ENCODE results near the gene HSPA5.
"Not testable (repeated sequence)": the region's sequence is repeated elsewhere in the genome, so short reads cannot be mapped to it uniquely, and the experiment has no call there.

HSPA5 gene

DNA sequence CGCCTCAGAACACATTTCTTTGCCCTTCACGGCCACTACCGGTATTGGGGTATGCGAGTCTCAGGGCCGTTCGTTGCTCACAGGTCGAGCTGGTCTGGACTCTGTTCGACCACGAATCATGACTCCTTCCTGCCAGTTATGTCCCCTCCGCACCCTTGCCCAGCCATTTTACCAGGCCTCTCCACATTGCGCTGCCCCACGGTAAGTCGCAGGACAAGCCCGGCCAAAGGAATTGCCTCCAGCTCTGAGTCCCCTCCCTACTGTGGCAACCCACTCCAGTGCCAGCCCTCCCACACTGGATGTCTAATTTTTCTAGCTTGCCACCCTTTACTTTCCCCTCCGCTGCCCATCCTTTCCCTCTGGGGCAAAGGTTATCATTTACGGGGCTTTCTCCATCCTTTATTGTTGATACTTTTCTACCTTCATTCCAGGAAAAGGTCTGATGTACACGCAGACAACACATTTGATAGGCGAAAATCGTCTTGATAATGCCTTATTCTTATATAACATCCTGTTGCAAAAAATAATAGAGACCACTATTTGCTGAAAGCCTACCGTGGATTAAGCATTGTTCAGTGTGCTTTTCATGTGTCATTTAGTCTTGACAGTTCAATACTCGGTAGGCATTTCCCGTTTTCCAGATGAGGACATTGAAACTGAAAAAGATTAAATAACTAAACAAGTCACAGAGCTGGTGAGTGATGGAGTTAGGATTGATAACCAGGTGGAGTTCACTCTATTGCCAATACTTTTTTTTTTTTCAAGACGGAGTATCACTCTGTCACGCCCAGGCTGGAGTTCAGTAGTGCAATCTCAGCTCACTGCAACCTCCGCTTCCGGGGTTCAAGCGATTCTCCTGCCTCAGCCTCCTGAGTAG lies 958 bp upstream of the HSPA5 start:
- no peak for FAIRE-seq

DNA sequence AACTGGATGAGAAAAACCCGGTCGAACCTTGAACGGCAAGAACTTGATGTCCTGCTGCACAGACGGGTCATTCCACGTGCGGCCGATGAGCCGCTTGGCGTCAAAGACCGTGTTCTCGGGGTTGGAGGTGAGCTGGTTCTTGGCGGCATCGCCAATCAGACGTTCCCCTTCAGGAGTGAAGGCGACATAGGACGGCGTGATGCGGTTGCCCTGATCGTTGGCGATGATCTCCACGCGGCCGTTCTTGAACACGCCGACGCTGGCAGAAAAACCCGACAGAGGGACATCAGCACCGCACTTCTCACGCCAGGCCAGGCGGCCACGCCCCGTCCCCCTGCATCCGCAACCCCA lies 519 bp downstream of the HSPA5 start:
- no peak for FAIRE-seq

DNA sequence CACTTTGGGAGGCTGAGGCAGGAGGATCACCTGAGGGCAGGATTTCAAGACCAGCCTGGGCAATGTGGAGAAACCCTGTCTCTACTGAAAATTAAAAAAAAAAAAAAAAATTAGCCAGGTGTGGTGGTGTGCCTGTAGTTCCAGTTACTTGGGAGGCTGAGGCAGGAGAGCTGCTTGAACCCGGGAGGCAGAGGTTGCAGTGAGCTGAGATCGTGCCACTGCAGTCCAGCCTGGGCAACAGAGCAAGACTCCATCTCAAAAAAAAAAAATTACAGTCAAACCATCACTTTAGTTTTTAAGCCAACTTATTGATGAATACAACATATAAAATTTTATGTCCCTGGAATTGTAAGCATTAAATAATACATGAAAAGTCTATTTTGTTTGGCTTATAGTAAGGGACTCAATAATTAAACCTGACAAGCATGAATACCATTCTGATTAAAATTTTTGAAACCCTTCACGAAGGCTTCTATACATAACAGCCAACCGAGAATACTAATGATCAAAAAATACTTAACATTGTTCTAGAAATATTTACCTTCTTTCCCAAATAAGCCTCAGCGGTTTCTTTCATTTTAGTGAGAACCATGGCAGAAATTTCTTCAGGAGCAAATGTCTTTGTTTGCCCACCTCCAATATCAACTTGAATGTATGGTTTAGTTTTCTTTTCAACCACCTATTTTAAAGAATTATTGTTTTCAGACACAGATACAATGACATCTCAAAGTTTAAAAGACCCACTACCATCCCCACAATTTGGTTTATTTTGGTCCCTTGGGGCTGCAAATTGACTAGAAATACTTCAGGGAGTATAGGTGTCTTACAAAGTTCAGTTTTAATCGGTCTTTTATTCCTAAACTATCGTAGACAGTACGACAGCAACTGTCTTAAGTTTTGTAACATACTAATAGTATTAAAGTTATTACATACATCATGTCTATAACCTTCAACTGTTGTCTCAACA lies 1.2 kb downstream of the HSPA5 start:
- no peak for FAIRE-seq

DNA sequence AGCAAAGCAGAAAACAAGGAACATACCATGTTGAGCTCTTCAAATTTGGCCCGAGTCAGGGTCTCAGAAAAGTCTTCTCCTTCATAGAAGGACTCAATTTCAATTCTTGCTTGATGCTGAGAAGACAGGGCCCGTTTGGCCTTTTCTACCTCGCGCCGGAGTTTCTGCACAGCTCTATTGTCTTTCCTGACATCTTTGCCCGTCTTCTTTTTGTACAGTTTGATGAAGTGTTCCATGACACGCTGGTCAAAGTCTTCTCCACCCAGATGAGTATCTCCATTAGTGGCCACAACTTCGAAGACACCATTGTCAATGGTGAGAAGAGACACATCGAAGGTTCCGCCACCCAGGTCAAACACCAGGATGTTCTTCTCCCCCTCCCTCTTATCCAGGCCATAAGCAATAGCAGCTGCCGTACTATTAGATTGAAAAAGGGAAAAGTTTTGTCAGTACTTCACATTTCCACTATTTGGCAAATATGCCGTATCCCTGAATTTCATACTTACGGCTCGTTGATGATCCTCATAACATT lies 2.2 kb downstream of the HSPA5 start:
- FAIRE-seq, result no peak

DNA sequence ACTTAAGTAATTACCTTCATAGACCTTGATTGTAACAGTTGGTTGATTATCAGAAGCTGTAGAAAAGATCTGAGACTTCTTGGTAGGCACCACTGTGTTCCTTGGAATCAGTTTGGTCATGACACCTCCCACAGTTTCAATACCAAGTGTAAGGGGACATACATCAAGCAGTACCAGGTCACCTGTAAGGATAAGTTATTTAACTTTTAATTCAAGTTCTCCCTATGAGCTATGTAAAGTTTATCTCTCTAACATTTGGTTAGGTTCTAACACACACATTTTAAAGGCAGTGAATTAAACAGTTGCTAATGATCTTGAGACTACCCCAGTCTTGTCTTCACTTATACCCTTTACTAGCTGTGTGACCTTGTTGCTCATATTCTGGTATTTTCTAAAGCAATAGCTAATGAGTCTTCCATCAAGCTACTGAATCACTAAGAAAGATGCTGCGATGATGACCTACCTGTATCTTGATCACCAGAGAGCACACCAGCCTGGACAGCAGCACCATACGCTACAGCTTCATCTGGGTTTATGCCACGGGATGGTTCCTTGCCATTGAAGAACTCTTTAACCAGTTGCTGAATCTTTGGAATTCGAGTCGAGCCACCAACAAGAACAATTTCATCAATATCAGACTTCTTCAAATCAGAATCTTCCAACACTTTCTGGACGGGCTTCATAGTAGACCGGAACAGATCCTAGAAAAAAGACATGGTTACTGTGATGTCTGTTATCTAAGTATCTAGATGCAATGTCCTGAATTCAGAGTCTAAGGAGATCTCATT lies 2.8 kb downstream of the HSPA5 start:
- no peak for FAIRE-seq

DNA sequence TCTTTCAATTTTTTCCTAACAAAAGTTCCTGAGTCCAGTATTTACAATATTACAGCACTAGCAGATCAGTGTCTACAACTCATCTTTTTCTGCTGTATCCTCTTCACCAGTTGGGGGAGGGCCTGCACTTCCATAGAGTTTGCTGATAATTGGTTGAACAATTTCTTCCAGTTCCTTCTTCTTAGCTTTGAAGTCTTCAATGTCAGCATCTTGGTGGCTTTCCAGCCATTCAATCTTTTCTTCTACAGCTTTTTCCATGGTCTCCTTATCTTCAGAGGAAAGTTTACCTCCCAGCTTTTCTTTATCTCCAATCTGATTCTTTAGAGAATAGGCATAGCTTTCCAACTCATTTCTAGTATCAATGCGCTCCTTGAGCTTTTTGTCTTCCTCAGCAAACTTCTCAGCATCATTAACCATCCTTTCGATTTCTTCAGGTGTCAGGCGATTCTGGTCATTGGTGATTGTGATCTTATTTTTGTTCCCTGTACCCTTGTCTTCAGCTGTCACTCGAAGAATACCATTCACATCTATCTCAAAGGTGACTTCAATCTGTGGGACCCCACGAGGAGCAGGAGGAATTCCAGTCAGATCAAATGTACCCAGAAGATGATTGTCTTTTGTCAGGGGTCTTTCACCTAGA lies 4.5 kb downstream of the HSPA5 start:
- FAIRE-seq, result not testable (repeated sequence)

DNA sequence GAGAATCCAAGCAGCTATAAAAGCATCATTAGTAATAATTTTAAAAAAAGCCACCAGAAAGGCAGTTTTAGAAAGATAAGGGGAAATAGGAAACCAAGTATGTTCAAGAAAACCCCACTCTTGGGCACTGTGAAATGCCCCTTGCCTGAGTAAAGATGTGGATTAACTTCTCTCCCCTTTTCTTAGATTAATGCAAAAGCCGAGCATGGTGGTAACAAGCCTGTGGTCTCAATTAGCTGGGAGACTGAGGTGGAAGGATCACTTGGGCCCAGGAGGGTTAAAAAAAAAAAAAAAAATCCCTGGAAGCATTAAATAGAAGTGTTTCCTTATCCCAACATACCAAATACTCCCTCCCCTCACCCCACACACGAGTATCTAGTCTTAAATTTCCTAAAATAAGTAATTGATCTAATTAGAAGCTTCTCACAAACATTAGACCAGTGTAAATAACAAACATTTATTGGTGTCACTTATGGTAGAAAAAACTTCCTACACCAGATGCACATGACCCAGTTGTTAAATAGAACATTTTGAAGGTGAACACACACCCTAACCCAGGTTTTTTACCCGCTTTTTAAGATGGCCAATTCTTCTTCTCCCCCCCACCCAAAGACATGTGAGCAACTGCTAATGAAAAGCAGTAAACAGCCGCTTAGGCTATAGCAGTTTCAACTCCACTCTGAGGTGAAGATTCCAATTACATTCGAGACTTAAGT lies 5.2 kb downstream of the HSPA5 start:
- no peak for FAIRE-seq

DNA sequence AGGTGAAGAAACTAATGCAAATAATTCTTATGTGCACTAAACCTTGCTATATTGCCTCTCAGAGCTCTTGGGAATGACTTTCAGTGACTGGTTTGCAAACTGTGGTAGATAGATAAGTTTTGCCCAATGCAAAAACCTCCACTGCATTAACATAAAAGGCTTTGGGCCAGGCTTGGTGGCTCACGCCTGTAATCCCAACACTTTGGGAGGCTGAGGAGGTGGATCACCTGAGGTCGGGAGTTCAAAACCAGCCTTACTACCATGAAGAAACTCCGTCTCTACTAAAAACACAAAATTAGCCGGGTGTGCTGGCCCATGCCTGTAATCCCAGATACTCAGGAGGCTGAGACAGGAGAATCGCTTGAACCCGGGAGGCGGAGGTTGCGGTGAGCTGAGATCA lies 7.0 kb downstream of the HSPA5 start:
- not testable (repeated sequence) for FAIRE-seq

DNA sequence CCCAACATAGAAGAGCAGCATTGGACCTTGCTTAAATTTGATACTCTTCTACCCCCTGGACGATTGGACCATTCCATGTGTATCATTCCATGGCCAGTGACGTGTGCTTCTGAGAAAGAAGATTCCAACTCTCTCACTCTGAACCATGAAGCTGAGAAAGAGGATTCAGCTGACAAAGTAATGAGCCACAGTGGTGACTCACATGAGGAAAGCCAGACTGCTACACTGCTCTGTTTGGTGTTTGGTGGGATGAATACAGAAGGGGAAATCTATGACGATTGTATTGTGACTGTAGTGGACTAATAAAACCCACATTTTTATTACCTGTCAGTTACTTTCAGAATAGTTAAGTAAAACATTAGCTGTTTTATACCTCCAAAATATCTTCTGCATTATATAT lies 7.5 kb downstream of the HSPA5 start:
- no peak for FAIRE-seq

DNA sequence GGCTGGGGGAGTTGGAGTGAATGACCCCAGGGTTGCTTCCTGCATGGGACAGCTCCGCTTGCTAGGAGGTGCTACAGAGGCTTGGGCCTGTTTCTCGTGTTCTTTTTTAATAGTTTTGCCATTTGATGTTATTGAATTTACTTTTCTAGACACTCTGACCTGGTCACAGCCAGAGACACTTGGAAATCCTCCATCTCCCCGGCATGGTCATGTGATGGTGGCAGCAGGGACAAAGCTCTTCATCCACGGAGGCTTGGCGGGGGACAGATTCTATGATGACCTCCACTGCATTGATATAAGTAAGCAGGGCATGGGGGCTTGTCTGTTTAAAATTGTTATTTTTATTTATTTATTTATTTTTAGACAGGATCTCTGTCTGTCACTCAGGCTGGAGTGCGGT lies 13.4 kb downstream of the HSPA5 start:
- no peak for FAIRE-seq

DNA sequence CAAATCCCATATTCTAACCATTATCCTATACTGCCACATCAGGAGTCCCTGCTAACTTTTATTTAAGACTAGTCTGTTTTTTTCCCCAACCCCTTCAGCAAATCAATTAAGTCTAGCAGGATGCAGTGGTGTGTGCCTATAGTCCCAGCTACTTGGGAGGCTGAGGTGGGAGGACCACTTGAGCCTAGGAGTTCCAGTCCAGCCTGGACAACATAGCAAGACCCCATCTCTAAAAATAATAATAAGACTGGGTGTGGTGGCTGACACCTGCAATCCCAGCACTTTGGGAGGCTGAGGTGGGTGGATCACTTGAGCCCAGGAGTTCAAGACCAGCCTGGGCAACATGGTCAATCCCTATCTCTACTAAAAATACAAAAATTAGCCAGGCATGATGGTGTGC lies 16.3 kb downstream of the HSPA5 start:
- not testable (repeated sequence) for FAIRE-seq

DNA sequence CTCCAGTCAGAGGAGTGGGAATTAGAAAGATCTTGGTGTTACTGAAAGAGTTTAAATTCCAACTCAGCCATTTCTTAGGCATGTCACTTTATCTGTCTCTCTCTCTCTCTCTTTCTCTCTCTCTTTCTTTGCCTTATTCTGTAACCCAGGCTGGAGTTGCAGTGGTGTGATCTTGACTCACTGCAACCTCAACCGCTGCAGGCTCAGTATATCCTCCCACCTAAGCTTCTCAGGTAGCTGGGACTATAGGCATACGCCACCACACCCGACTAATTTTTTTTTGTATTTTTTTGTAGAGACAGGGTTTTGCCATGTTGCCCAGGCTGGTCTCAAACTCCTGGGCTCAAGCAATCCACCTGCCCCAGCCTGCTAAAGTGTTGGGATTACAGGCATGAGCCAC lies 22.5 kb downstream of the HSPA5 start:
- no peak for FAIRE-seq

DNA sequence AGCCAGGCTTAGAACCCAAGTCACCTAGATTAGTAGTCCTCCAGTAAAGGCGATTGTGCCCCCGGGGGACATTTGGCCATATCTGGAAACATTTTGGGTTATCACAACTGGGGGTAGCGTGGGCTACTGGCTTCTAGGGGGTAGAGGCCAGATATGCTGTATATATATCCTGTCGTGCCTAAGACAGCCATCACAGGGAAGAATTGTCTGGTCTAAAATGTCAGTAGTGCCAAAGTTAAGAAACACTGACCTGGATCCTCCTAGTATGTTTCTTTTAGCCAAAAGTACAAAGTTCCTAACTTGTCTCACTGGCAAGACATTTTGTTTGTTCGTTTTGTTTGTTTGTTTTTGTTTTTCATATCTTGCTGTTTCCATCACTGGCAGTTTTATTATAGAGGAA lies 27.0 kb downstream of the HSPA5 start:
- FAIRE-seq, result no peak

DNA sequence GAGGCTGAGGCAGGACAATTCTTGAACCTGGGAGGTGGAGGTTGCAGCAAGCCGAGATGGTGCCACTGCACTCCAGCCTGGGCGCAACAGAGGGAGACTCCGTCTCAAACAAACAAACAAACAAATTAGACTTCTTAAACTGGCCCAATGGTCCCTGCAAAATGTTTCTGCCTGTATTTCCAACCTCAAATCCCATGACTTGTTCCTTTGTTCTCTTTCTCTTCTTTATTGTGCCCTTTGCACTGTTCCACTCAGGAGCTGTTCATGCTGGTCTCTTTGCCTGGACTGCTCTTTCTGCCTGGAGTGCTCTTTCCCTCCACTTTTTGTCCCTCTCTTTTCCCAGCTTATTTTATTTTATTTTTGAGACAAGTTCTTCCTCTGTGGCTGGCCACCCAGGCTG lies 36.7 kb downstream of the HSPA5 start:
- FAIRE-seq, result no peak

DNA sequence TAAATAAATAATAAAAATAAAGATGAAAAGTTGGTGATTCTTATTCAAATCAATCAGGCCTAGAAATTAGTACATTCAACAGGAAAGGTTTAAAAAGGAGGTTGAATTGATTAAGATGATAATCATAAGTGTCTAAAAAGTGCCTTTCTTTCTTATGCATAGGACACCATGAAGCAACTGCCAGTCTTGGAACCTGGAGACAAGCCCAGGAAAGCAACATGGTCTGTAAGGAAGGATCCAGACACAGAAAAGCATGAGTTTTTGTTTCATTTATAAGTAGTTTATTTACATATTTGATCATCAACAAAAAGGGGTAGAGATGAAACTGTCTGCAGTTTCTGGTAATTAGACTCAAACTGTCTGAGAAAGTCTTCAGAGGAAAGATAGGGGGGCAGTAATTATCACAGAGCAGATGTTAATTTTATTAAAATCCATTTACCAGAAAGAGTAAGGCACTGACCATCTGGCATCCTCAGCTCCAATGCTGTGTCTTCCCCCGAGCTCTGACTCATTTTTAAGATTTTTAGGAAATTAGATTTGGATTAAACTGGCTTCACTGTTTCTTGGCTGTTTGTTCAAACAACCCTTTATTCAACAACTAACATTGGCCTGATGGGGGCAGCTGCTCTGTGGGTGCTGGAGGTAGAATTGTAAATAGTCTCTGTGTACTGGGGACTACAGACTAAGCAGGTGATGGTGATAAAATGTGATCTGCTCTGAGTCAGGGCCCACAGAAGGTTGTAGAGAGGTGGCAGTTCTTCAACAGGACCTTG lies 38.1 kb downstream of the HSPA5 start:
- FAIRE-seq, result no peak

DNA sequence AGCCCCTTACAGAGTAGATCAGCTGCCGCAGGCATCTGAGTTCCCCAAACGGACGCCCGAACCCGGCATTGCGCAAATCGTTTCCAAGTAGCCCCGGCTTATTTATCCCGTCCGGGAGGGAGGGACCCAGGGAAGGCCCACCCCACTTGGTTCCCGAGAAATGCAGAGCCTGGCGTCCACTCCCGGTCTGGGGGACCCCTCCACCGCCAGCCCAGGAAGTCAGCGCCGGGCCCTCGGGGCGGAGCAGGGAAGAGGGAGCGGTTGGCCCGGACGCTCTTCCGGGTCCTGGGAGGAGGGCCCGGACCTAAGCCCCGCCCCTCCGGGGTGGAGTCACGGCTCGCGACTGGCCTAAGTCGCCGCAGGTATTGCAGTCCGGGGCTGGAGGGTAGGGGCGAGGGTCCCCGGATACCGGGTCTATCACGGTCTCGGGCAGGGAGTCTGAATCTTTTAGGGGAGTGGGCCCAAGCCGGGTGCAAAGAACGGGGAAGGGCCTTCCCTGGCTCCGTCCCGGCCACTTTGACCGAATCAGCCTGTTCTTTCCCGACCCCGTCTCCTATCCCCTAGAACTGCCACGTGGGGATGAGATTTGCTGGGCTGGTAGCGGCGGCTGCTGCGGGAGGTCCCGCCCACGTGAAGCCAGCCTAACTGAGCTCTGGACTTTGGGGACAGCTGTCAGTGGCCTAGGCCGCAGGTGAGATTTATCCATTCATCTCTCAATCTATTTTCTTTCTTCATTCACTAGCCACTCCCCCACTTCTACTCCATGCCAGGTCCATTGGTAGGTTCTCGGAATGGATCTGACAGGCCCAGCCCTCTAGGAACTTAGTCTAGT lies 40.7 kb downstream of the HSPA5 start, which contains the start of gene RABEPK:
Gene RABEPK, plus strand, starts transcription at position 327 of the 832 bp plus-strand sequence. CDS start 2,472 bp downstream, outside the sequence.
- peak; percentile 74 for FAIRE-seq

DNA sequence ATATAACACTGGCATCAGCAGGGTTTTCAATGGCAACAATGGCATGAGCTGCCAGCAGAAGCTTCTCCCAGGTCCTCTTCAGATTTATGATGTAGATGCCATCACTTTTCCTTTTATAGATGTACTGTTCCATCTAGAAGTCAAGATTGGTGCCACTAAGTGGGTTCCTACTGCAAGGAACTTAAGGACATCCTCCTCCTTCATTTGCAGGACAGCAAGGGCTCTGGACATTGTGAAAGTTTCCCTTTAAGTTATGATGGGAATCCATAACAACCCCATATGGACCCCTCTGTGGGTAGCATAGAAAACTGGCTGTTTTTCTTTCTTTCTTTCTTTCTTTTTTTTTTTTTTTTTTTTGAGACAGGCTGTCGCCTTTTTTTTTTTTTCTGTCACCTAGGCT lies 45.6 kb downstream of the HSPA5 start:
- FAIRE-seq, result not testable (repeated sequence)

DNA sequence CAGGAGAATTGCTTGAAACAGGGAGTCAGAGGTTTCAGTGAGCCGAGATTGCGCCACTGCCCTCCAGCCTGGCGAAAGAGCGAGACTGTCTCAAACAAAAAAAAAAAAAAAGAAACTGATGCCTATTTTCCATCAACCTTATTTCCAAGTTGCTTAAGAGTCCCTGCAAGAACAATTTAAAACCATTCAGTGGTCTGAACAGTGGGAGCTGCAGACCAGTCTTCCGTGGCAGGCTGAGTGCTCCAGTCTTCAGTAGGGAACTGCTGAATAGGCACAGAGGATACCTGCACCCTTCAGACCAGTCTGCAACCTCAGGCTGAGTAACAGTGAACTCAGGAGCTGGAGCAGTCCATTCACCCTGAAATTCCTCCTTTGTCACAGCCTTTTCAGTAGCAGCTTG lies 46.7 kb downstream of the HSPA5 start:
- FAIRE-seq, result not testable (repeated sequence)

DNA sequence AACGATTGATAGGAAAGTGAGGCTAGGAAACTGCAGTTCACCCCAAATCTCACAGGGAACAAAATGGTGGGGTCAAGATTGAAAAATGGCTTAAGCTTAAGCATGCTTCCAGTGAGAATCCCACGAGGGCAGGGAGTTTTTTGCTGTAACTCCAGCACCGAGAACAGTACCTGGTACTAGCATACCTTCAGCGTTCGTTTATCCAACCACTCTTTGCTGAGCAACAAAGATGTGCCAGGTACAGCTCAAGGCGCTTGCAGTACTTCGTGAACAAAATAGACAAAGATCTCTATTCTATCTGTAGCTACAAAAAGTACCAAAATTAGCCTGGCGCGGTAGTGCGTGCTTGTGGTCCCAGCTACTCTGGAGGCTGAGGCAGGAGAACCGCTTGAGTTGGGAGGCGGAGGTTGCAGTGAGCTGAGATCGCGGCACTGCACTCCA lies 50.8 kb downstream of the HSPA5 start:
- FAIRE-seq, result no peak

Data from A204.1 (cell line).